Left lobe of liver (tissue), 2 donors: ENCODE data around the gene TMEM273. TPM values are rescaled to one million over a fixed set of nuclear protein-coding genes. Genes with fewer than 3 reads are reported as not detected.
A peak's percentile ranks its signal among the peaks of the same experiment; 100 is the strongest.

Source experiments
- ATAC-seq: fragments of 200-7000 bp; cut with Tn5 transposase; one replicate; pipeline ENCODE4 v1.9.1; 2020; ENCODE audit warnings: mild to moderate bottlenecking, moderate library complexity
- DNase-seq: peaks from one replicate; pipeline ENCODE4 v3.0.0-alpha.2; 2020; ENCODE audit warnings: low spot score
- total RNA-seq: library from RNA; stranded (reverse); gene quantifications from one replicate; pipeline ENCODE4 v1.2.1, GENCODE V29; 2021
- donor health status: DM: no; HTN: no; CAD: no; lungs with moderate emphysema.
- donor health status: DM: no; HTN: yes; CAD: no.

Gene TMEM273
- total RNA-seq, 1 donor from 2014 or later: 1.9 TPM

DNA sequence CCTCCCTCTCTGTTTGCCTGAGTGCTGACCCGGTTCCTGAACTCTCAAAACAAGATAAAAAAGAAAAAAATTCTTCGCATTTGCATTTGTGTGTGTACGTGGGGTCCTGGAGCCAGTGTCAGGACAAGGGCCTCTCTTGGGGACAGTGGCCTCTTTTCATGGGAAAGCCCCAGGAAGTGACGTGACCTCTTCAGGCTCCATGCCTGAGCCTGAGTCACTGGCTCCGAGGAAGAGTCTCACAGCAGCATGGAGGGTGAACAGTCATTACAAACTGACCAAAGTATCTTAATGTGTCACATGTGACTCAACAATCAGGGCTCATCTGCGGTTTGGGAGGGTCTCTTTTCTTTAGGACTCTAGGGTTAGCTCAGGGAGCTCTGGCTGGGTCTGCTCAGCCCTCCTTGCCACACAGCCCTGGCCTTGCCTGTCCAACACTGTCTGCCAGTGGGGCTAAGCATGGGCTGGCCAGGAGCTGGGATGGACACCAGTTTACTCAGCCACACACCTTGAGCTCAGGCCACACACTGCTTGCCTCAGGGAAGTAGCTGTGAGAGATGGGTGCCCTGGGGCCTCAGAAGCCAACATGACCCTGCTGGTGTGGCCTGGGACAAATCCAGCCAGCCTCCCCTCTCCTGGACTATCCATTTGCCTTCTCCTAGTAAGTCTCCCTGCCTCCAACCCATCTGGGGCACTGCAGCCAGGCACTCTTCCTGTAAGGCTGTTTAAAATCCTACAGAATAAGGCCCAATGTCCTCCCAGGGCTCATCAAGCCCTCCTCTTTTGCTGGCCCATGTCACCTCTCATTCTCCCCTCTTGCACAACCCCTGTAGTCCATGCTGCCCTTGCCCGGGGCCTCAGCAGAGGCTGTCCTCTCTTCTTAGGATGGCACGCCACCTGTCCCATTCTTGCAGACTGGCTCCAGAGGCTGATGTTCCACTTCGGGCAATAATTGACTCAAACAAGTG lies 10.5 kb downstream of the TMEM273 start:
- DNase-seq: no peak
- peak; percentile 76 for ATAC-seq

DNA sequence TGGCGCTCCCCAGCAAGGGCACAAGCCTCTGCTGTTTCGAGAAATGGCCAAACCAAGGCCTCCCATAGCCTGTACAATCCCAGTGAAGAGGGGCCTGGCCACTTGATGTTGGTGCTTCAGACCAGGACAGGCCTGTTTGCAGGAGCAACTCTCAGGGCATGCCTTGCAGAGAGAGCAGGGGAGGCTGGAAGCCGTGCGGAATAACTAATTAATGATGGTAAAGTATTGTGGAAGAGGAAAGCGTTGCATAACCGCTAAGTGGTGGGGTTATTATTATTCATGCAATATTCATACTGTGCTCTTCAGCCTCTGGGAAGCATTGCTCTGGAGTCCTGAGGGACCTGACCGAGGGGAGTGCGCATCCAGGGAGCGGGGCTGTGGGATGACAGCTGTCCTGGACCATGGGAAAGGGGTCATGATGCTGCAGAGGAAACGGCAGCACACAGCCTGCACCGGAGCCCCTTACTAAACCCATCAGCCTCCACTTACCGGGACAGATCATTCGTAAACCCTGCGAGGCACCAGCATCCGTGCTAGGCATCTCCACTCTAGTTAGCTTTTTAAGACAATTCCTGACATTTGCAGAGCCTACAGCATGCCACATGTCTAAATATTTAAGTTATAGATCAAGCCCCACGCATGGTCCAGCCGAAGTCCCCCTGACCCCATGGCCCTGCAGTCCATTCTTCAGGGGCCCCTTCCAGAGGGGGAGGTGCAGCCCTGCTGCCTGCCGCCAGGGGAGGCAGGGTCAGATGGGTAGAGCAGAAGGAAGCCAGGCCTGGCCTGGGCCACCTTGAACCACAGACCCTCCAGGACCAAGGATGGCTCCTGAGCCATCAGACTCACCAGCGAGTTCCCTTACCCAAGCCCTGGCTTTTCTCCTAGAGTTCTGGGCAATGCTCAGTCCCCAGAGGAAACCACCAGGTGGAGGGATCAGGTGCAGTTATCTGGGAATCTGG lies 11.6 kb downstream of the TMEM273 start:
- no peak for ATAC-seq
- DNase-seq: no peak

DNA sequence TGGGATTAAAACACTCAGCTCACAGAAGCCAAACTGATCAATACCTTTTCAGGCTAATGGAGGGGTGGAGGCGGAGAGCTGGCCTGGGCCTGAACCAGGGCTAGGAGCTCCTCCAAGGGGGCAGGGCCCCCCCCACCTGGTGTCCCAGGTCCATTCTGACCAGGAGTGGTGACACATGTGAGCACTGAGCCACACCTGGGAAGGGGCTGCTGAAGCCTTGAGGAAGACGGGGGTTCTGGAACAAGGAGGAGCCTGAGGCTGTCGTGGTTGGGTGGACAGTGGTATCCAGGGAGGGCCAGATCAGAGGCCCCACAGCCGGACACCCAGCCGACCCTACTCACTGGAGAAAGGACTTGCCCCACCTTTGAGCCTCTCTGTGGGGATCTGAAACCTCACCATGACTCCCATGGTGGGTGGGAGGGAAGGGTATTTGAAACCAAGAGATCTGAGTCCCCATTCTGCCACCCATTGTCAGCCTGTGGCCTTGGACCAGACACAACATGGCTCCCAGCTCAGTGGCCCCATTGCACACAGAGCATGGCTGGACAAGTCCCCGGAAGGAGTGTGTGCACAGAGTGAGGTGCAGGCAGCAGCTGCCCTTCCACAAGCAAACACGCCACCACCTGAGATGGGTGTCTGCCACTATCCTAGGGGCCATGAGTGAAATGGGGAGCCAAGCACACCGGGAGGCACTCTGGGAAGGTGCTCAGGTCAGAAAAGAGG lies 12.4 kb downstream of the TMEM273 start:
- DNase-seq (no peak), ATAC-seq (no peak)

DNA sequence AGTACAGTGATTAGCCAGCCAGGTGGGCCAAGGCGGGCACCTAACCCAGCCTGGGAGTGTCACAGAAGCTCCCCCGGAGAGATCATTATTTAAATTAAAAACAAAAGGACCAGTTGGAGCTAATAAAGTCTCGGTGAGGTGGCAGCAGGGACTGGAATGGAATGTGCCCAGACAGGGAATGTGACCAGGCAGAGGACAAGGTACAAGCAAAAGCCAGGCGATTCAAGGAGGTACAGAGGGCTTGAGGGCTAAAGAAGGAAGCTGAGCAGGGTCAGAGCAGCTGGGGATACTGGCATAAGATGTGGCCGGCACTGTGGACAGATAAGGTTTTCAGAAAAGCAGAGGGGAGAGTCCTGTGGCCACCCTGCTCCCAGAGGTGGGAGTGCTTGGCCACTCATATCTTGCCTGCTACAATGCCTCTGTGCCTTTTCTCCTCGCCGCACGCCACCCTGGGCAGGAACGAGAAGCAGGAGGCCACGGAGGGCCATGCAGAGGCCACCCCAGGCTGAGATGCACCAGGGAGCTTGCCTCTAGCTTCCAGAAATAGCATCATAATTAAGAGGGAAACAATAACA lies 13.2 kb downstream of the TMEM273 start:
- DNase-seq (no peak), ATAC-seq (no peak)

DNA sequence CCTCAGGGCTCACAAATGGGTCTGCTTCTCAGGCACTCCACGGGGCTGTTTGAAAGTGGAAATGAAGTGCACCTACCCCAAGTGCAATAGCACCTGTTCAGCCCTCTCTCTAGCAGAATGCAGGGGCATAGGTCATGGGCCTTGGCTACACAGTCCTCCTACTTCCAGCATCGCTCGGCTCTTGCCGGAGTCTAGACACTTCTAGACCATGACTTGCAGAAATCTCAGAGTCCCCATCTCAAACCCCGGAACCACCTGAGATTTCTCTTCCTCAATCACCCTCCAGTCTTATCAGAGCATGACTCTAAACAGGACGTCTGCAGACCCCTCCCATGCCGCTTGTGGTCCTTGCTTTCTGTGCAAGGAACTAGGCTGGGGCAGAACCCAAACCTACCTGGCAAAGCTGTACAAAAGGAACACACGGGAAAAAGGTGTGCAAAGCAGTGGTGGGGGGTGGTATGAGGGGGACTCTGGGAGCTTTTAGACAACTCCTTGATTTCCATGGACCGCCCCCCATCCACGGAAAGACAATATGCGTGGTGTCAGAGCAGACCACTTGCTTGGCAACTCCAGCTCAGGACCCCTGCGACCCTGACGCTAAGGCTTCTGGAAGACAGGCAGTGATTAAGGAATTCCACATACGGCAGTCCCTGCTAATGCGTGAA lies 13.8 kb downstream of the TMEM273 start:
- DNase-seq (no peak), ATAC-seq (no peak)

DNA sequence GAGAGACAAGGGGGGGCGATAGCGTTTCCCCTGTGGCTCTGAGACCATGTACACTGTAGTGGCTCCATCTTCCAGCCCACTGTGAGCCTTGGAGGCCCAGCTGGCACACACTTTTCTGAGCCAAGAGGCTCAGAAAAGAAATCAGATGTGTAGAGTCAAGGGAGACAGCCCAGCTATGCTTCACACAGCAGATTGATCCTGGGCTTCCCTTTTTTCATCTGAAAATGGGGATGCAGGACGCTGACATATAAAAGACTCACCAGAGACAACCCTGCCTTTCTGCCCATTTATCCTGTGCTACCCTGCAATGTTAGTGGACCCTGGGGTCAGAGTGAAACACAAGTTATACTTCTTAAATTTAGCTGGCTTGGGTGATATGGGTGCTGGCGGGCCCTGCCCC lies 14.3 kb downstream of the TMEM273 start:
- no peak for ATAC-seq
- no peak for DNase-seq

DNA sequence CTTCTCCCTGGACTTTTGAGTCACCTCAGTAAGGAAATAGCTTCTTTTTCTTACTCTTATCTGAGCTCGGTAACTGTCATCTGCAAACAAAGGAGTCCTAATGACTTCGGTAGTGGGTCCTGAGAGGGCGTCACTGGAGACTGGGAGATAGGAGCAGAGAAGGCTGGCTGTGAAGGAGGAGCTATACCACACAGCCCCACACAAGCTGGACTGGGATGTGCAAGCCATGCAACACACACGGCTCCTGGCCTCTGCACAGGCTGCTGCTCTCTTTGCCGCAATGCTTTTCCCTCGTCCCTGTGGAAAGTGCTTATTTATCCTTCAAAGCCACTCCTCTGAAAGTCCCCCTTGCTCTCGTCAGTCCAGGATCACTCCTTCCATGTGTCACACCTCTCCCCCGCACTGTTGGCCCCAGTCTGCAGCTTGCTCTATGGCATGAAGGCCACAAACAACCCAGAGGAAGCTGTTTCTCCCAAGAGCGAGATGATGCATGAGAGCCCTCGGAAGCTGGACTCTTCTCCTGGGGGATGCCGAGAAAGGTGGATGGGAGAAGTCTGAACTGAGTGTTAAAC lies 14.9 kb downstream of the TMEM273 start:
- DNase-seq (no peak), ATAC-seq (no peak)

DNA sequence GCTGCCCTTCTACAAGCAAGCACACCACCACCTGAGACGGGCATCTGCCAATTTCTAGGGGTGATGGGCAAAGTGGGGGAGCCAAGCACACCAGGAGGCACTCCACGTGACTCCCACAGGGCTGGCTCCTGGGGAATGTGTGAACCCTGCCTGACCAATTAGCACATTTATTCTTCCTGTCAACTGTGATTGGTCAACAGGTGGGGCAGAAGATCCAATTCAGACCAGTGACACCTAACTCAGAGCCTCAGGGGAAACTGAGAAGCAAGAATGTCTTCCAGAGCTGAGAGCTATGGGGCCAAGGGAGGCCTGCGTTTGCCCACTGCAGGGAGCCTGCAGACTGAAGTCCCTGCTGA lies 15.4 kb downstream of the TMEM273 start:
- DNase-seq: no peak

DNA sequence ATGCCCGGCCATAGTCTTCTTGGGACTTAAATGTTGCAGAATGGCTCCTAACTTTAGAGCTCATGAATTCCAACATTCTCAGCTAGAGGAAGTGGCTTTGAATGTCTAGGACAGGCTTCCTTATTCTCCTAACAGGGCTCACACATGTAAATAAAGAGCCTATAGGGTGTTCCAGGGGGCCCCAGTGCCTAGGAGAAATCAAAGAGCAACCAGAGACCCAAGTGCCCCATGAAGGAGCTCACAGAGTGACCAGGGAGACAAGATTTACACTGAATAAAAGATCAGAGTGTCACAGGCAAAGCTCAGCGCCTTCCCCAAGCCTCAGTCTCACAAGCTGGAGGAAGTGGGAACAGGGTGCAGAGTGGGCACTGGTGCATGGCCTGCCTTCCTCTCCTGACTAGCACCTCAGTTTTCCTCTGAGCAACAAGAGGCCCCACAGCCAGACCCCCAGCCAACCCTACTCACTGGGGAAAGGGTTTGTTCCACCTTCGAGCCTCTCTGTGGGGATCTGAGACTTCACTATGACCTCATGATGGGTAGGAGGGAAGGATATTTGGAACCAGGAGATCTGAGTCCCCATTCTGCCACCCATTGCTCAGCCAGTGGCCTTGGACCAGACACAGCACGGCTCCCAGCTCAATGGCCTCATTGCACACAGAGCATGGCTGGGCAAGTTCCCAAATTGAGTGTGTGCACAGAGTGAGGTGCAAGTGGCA lies 16.0 kb downstream of the TMEM273 start:
- DNase-seq: no peak
- ATAC-seq: peak; percentile 21

More for the DNA sequence above, 15.4 kb downstream of the TMEM273 start:
- no peak for ATAC-seq

DNA sequence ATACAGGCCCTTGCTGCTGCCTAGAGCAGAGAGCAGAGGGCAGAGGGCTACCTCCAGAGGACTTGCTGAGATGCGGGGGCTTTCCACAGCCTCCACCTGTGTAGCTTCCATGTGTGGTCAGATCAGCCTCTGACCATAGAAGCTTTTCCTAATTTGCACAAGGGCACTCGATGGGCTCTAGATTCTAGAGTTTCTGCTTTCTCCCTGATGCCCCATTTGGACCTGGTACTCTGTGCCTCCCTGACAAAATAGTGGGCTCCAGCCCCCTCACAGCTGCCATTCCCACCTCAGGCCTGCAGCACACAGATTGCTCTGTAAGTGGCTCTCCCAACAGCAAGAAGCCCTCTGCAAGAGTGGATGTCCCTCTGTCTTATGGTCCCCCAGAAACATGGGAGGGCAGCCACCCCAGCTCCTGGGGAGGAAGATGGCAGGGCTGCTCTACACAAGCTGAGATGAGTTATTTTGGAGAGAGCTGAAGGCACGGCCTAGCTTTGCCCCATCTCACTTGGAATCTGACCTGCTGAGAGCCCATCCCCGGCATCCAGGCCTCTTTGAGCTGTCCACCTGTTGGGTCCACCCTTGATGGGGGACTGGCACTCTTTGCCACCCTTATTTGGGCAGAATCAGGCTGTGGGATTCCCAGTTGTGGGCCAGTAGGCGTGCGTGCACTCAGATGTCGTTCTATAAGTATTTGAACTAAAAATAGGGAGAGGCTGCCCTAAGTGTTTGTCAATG lies 16.7 kb downstream of the TMEM273 start:
- no peak for ATAC-seq
- DNase-seq: no peak

DNA sequence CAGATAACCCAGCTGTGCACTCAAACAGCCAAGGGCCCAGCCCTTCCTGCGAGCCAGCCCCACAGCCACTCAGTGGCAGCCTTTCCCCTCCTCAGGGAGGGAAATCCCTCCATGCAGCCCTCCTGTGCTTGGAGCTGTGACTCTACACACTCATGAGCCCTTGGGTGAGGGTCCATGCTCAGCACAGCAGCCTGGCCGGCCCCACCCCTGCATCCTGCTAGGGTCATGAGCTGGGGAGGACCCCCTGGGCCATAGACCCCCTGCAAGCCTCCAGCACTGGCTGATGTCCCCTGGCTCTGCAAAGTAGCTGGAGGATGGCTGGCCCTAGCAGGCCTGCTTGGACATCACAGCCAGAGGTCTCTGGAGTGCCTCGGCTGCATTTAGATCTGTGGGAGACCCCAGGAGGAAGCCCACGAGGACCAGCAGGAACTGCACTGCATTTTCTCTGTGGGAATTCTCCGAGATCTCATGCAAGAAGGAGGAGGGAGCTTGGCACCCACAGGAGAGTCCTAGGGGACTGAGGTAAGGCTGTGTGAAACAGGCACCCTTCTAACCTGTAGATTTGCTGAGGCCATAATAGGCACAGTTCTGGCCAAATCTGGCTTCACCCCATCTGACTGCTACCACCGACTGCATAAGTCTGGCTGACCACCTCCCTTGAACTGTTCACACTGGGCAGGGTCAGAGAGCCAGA lies 17.4 kb downstream of the TMEM273 start:
- no peak for DNase-seq
- ATAC-seq: no peak

DNA sequence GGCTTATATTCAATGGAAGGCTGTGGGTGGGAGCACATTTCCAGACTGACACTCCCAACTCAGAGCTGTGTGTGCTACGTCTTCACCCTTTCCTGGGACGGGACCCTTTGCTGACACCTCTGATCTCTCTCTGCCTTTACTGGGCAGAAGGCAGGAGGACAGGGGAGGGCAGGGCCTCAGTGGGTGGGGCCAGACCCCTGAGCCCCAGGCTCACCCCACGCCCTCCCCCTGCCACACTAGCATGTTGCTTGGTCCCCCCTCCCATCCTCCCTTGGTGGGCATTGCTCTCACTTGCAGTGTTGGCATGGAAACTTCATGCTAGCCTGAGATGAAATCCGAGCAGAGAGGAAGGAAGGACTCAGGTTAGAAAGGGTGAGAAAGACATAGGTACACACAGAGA lies 18.4 kb downstream of the TMEM273 start:
- DNase-seq (no peak), ATAC-seq (no peak)

DNA sequence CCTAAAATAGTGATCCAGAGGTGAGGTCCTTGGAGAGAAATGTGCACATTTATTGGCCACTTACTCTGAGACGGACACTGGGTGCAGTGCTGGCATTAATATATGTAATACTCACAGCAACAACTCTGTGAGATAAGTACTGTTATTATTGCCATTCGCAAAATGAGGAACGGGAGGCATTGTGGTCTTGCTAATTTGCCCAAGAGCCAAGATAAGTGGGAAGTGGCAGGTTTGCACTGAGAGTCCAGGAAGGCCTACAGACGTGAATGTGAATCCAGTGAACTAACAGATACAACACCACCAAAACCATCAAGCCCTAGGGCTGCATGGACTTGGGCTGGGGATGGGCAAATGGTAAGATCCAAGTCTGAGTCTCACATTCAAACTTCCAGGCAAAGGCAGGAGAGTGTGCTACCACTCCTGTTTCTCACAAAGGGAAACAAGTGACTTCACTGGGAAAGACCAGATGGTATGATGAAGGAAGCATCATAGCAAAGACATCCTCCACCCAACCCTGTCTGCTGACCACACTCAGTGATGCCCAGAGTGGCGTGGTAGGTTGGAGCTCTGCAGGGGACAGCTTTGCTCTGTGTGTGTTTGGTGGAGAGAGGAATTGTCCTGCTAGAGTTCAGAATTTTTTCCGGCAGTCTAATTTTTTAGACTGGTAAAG lies 19.2 kb downstream of the TMEM273 start:
- ATAC-seq (no peak), DNase-seq (no peak)

DNA sequence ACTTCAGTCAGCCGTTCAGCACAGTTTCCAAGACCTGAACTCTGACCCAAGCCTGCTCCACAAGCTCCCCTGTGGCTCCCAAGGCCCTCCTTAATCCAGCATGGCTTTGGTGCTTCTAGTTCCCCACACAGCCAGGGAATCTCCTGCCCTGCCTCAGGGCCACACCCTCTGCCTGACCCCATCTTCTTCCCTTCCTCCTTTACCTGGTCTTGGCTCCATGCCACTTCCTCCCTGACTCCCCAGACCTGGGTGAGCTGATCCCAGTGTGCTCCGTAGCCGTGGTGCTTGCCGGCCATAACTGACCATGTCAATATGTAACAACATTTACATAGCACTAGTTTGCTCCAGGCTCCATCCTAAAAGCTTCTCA lies 20.0 kb downstream of the TMEM273 start:
- ATAC-seq (no peak), DNase-seq (no peak)

DNA sequence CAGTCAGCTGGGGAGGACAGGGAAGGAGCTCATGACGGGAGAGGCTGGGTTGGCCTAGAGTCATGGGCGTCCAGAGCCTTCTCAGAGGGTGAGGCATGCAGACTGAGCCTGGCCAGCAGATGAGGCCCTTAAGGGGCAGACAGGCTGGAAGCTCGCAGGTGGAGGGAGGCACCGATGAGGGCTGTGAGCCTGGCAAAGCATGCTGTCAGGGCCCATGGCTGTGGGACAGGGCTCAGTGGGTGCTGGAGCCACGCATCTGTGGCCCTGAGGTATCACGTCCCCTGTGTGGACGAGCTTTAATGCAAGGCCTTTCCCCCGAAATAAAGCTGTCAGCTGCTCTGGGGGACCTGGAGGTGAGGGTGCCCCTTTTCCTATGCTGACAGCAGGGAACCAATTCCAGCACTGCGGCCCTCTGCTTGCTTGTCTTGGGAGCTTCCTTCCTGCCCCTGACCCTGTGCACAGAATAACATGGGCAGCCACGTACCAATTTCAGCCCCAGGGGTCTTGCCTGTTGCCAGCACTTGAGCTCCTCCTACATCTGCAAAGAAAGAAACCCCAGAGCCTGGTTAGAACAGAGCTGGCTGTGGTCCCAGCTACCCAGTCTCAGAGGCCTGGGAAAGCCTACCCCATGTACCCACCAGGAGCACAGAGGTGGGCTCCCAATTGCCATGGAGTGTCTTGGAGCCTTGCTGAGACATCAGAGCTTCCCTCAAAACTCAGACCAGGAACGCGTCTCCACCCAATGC lies 20.6 kb downstream of the TMEM273 start:
- no peak for ATAC-seq
- DNase-seq: no peak
